HG02981 (cell line): ENCODE results near the gene RHOF.

Experiments used
- ATAC-seq: cut with Tn5 transposase; IDR thresholded peaks from one replicate; pipeline ENCODE4 v1.9.1; 2021; ENCODE audit warnings: mild to moderate bottlenecking, moderate library complexity; ENCODE audit not compliant: unreplicated experiment

RHOF gene

GRCh38 chr12:121805171-121806008 lies 11.9 kb upstream of the RHOF start:
- no peak for ATAC-seq

GRCh38 chr12:121804417-121805111 lies 11.1 kb upstream of the RHOF start:
- ATAC-seq = no peak

DNA sequence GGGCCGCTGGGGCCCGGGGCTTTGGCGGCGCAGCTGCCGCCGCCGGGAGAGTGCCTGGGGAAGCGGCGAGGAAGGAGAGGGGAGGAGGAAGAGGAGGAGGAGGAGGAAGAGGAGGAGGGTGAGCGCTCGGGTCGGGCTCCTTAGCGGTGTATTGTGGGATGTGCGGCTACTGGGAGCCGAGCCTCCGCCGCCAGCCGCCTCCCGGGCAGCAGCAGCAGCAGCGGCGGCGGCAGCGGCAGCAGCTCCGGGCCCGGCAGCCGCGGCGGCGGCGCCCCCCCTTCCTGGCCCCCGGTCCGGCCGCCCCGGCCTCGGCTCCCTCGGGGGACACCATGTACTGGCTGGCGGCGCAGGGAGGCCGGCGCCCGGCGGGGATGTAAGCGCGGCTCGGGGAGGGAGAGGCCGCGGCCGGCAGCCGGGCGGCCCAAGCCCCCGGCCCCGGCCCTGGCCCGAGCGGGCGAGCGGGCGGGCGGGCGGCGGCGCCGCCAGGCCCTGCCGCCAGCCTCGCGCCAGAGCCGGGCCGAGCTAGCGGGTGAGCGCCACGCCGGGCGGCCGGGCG lies 10.5 kb upstream of the RHOF start, which contains the start of gene SETD1B:
Gene SETD1B (plus strand): TSS at position 149 of the 556 bp plus-strand sequence. CDS start 729 bp downstream, outside the sequence.
- no peak for ATAC-seq

- ATAC-seq = peak; percentile 39
Observed at GRCh38 chr12:121802843-121803698, 9.6 kb upstream of the RHOF start.

GRCh38 chr12:121802485-121802842 lies 9.0 kb upstream of the RHOF start:
- no peak for ATAC-seq

- no peak for ATAC-seq
Observed at GRCh38 chr12:121801595-121802484, 8.4 kb upstream of the RHOF start.

- no peak for ATAC-seq
Observed at GRCh38 chr12:121800694-121801594, 7.5 kb upstream of the RHOF start.

DNA sequence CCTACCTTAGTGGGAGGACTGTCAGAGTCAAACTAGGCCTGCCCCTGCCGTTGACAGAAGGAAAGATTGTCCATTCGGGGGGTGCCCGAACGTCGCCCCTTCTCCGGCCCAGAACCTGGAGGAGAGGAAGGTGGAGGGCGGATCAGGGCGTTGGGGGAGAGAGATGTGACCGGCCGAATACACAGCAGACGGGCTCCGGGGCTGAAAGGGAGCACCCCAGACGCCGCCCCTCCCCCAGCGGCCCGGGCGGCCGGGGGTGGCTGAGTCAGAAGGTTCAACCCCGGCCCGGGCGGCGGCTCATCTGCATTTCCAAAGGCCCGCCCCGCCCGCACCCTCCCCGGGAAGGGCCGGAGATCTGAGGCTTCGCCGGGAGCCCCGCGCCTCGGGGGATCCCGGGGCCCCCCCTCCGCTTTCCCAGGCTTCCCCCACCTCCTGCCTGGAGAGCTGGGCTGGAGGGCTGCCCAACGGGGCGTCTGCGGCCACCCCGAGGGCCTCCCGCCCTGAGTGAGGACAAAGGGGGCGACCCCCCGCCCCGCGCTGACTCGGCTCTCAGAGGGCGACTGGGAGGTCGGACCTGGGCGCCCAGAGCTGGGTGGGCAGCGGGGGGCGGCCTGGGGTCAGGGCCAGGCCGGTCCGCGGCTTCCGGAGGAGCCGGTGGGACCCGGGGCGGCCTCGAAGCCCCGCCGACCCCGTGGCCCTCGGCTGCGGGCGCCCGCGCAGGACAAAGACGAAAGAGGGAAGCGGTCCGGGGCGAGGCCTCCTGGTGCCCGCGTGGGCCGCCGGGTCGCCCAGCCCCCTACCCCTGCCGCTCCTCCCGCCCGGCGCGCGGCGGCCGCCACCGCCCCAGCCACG lies 6.6 kb upstream of the RHOF start:
- no peak for ATAC-seq

DNA sequence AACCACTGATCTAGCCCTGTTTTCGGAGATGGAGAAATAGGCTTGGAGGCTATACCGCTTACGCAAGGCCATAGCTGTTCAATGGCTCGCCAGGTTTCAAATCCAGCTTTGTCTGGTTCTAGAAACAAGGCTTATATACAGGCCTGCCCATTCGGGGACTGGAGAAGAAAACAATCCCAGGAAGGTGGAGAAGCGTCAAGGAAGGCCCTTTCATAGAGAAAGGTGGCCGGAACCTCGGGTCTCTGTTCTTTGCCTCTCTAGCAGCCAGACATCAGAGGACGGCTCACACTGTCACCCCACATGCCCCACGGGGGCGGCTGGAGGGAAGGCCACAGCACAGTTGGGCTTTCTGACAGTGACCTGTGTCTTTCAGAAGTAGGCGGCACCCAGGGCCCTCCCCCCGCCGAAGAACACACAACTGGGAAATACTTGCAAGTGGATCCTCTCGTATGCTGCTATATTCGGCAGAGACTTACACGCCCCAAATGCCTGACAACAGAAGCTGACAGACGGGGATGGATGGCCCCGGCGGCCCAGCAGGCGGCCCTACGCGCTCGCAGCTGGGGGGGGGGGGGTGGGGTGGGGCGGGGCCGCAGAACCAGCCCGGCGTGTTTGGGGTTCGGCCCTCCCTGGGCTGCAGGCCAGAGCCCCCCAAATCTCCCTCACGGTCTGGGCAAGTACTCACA lies 5.8 kb upstream of the RHOF start:
- no peak for ATAC-seq

DNA sequence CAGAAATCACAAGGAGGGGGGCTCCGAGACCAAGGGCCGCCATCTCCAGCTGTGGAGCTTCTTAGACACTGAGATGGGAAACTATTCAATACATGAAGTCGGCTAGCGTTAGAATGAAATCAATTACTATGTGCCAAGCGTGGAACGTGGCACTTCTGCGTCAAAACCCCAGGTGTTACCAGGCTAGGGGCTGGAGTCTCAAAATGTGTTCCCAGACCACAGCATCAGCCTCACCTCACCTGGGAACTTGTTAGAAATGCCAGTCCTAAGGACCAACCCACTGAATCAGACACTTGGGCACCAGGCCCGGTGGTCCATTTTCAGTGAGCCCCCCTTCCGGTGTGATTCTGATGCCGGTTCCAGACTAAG lies 5.3 kb upstream of the RHOF start:
- ATAC-seq = no peak

DNA sequence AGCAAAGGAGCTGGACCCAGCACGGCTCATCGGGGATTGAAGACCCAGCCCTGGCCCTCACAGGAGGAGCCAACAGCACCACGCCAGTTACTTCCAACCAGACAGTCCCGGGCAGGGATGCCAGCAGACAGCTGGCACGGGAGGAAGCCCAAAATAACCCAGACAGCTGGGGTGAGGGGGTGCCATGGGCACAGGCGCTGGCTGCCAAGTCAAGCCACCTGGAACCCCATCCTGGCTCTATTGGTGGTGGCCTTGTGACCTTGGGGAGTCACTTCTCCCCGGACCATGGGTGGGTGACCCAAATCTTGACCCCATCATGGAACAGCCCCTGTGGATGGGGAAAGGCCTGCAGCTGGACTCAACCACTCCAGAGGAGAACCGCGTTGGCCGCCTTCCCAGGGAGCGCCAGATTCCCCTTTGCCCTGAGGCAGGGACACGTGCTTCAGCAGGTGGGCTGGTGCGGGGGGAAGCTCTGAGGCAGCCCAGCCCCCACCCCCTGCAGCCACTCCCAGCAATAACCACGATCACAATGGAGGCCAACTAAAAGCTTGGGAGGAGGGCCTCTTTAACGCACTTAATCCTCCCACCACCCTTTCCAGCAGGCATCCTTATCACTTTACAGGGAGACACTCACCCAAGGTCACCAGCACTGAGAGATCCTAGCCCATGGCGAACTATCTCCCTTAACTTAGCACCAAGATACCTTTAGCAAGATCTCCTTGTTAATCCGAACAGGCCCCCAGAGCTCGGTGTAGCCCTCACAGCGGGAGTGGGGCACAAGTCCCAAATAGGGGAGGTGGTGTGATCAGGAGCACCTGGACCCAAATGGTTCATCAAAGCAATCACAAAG lies 4.7 kb upstream of the RHOF start:
- no peak for ATAC-seq

DNA sequence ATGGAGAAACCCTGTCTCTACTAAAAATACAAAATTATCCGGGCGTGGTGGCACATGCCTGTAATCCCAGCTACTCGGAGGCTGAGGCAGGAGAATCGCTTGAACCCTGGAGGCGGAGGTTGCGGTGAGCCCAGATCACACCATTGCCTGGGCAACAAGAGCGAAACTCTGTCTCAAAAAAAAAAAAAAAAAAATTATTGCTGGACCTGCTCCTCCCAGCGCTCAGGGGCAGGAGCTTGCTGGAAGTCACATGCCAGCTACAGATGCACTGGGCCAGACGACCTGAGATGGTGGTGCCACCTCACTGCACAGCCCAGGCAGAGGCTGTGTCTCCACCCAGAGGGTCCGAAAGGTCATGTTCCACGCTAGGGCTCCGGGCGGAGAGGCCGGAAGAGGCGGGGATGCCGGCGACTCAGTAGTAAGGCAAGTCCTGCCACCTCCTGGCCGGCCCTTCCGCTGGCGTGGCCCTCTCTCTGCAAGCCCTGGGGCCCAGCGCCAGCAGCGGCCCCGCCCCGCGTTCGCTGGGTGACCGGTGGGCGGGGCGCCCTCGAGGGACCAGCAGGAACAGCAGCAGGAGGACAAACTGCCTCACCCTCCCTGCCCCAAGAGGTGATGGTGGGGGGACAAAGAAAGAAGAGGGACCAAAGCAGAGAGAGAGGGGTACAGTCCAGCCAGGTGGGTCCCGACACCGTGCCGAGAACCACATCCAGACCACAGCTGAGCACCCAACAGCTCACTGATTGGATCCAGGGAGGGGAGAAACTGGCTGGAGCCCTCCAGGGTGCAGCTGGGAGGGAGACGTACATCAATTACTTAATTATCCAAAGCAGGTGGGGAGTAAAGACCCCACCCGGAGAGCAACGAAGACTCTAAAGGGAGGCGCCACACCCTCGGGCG lies 3.6 kb upstream of the RHOF start:
- ATAC-seq = no peak

GRCh38 chr12:121795034-121795968 lies 1.8 kb upstream of the RHOF start:
- ATAC-seq = no peak

GRCh38 chr12:121794534-121795033 lies 1.1 kb upstream of the RHOF start:
- no peak for ATAC-seq
